K562 (cell line): ENCODE results near the gene TGFB2. TPM values are rescaled to one million over a fixed set of nuclear protein-coding genes. Genes with fewer than 3 reads are reported as not detected.

Experiments used
- ATAC-seq: fragments of 200-7000 bp; cut with Tn5 transposase; 3 replicates; pipeline ENCODE4 v1.9.1; 2020; ENCODE audit warnings: moderate library complexity
- BruUV-seq: library from RNA; stranded (reverse); fragments of 400-500 nt; replicated peaks from 2 replicates; lab custom pipeline; 2021; lab: Mats Ljungman, UMichigan
- CTCF ChIA-PET: fragments of 300-600 bp; formaldehyde crosslinking; extraction: SDS; loops from one replicate; lab custom pipeline; 2021; ENCODE audit warnings: low intra/inter-chr PET ratio; lab: Yijun Ruan, JAX
- POLR2A ChIA-PET: fragments of 300-600, 350-650 bp; sonication (Branson Sonifier 250); formaldehyde crosslinking; extraction: SDS; loops from one replicate; lab custom pipeline; 2021; ENCODE audit warnings: antibody characterized with exemption, inconsistent platforms; lab: Yijun Ruan, JAX
- DNase-seq, 4 experiments: peaks; one replicate each; pipeline versions ENCODE4 v3.0.0 to v3.0.0-alpha.2; 2011 to 2018; ENCODE audit warnings: low spot score in 3 of 4, mixed read lengths in 3 of 4; ENCODE audit errors: extremely low read depth in 1 of 4
- FAIRE-seq: peaks from 2 replicates; lab custom pipeline; 2011; peaks lifted over from hg19 to GRCh38; lab: Jason Lieb, UNC
- H2AFZ ChIP-seq: 2 replicates; pipeline ENCODE4 v1.6.0; 2011; ENCODE audit warnings: low read depth, low read length, control low read depth, inconsistent platforms
- H3K27ac ChIP-seq: fragments of 200-600 bp; 3 replicates; pipeline ENCODE4 v1.8.0; 2011; ENCODE audit warnings: low read depth, mild to moderate bottlenecking, control low read depth, inconsistent platforms, low read length, moderate library complexity, mixed read lengths; ENCODE audit errors: extremely low read depth
- H3K27me3 ChIP-seq, 2 experiments: fragments of 300-600 bp in 1 of 2; 2 replicates in 1 of 2; 3 replicates in 1 of 2; pipeline versions ENCODE4 v1.6.0 to v1.8.0; 2011; ENCODE audit warnings: inconsistent platforms in 2 of 2, low read length in 2 of 2, mild to moderate bottlenecking in 1 of 2, mixed read lengths in 1 of 2, moderate library complexity in 1 of 2; ENCODE audit not compliant: control insufficient read depth in 2 of 2, insufficient read depth in 2 of 2
- H3K36me3 ChIP-seq: fragments of 300-600 bp; 3 replicates; pipeline ENCODE4 v1.8.0; 2011; ENCODE audit warnings: mild to moderate bottlenecking, low read length, inconsistent platforms; ENCODE audit not compliant: control insufficient read depth, insufficient read depth
- H3K4me1 ChIP-seq, 2 experiments: fragments of 200-600 bp in 1 of 2; replicated peaks in 1 of 2; 2 replicates in 1 of 2; 3 replicates in 1 of 2; pipeline versions ENCODE4 v1.5.1 to v1.8.0; 2011; ENCODE audit warnings: inconsistent platforms in 2 of 2, low read length in 2 of 2, mild to moderate bottlenecking in 1 of 2, mixed read lengths in 1 of 2, moderate library complexity in 1 of 2; ENCODE audit not compliant: control insufficient read depth in 2 of 2, insufficient read depth in 2 of 2
- H3K4me2 ChIP-seq: 2 replicates; pipeline ENCODE4 v1.6.1; 2011; ENCODE audit warnings: low read length, control low read depth, inconsistent platforms, mixed read lengths; ENCODE audit not compliant: insufficient read depth
- H3K4me3 ChIP-seq: fragments of 200-600 bp; sonication (generic), shearing (Covaris generic); 2 replicates; pipeline ENCODE4 v1.5.1; 2016; ENCODE audit warnings: control low read depth, inconsistent platforms
- H3K79me2 ChIP-seq: fragments of 200-600 bp; 3 replicates; pipeline ENCODE4 v1.8.0; 2011; ENCODE audit warnings: low read length, inconsistent platforms; ENCODE audit not compliant: control insufficient read depth, insufficient read depth
- H3K9ac ChIP-seq, 2 experiments: 2 replicates each; pipeline versions ENCODE4 v1.6.0 to v1.6.1; 2011; ENCODE audit warnings: low read depth in 2 of 2, low read length in 2 of 2, control low read depth in 1 of 2, inconsistent platforms in 1 of 2, mild to moderate bottlenecking in 1 of 2, mixed read lengths in 1 of 2; ENCODE audit not compliant: insufficient read depth in 1 of 2
- H3K9me1 ChIP-seq: one replicate; pipeline ENCODE4 v1.6.0; 2011; ENCODE audit warnings: inconsistent platforms, mild to moderate bottlenecking, low read length, moderate library complexity; ENCODE audit not compliant: control insufficient read depth, insufficient read depth
- H3K9me3 ChIP-seq: replicated peaks from 2 replicates; pipeline ENCODE4 v1.5.1; 2011; ENCODE audit warnings: low read depth, low read length, inconsistent platforms; ENCODE audit not compliant: control insufficient read depth, insufficient read depth
- H4K20me1 ChIP-seq: replicated peaks from 2 replicates; pipeline ENCODE4 v1.6.1; 2011; ENCODE audit warnings: low read length, inconsistent platforms, mixed read lengths; ENCODE audit not compliant: control insufficient read depth, insufficient read depth
- ADNP ChIP-seq: fragments of 200-800 bp; sonication (Bioruptor generic); IDR thresholded peaks from 2 replicates; pipeline ENCODE4 v1.6.1; 2016; ENCODE audit warnings: missing genetic modification characterization, missing compliant biosample characterization
- ASH1L ChIP-seq: fragments of 450-650 bp; IDR thresholded peaks from 2 replicates; pipeline ENCODE4 v1.6.1; 2018; ENCODE audit warnings: borderline replicate concordance, mild to moderate bottlenecking, low read depth; ENCODE audit not compliant: partially characterized antibody
- ELF4 ChIP-seq: fragments of 450-650 bp; formaldehyde crosslinking; IDR thresholded peaks from 2 replicates; pipeline ENCODE4 v1.4.0; 2022; ENCODE audit warnings: missing genetic modification characterization
- HNRNPLL ChIP-seq: fragments of 200-400 bp; formaldehyde crosslinking; IDR thresholded peaks from 2 replicates; pipeline ENCODE4 v1.6.1; 2017; ENCODE audit warnings: low read length, low read depth, mild to moderate bottlenecking; ENCODE audit not compliant: poor library complexity, severe bottlenecking
- IRF2 ChIP-seq: sonication (generic); formaldehyde crosslinking; IDR thresholded peaks from 2 replicates; pipeline ENCODE4 v1.8.1; 2022; ENCODE audit warnings: mild to moderate bottlenecking, missing genetic modification reagents
- LEF1 ChIP-seq: fragments of 450-650 bp; IDR thresholded peaks from 2 replicates; pipeline ENCODE4 v1.6.1; 2016; ENCODE audit warnings: mild to moderate bottlenecking
- MAZ ChIP-seq, 2 experiments: fragments of 450-650 bp in 1 of 2; sonication (generic) in 1 of 2; formaldehyde crosslinking; IDR thresholded peaks in 1 of 2; conservative IDR thresholded peaks in 1 of 2; 2 replicates each; pipeline versions ENCODE4 v1.4.0 to v1.5.0; 2020; ENCODE audit warnings: mild to moderate bottlenecking in 1 of 2, missing genetic modification reagents in 1 of 2
- MCM5 ChIP-seq: fragments of 450-650 bp; IDR thresholded peaks from 2 replicates; pipeline ENCODE4 v1.6.1; 2016; ENCODE audit warnings: low read depth
- MTA3 ChIP-seq: fragments of 450-650 bp; formaldehyde crosslinking; IDR thresholded peaks from 2 replicates; pipeline ENCODE4 v1.6.1; 2017; ENCODE audit warnings: mild to moderate bottlenecking, borderline replicate concordance
- PCBP2 ChIP-seq: fragments of 200-400 bp; formaldehyde crosslinking; IDR thresholded peaks from 2 replicates; pipeline ENCODE4 v1.6.1; 2018; ENCODE audit warnings: low read length, low read depth, mild to moderate bottlenecking, moderate library complexity; ENCODE audit not compliant: poor library complexity, severe bottlenecking
- POLR3G ChIP-seq: IDR thresholded peaks from 2 replicates; pipeline ENCODE4 v1.6.1; 2011; ENCODE audit not compliant: insufficient read length, insufficient replicate concordance; ENCODE audit errors: extremely low read depth
- PRPF4 ChIP-seq: fragments of 200-400 bp; formaldehyde crosslinking; IDR thresholded peaks from one replicate; pipeline ENCODE4 v1.6.1; 2017; ENCODE audit warnings: low read length, low read depth, mild to moderate bottlenecking; ENCODE audit not compliant: insufficient read depth, poor library complexity, severe bottlenecking
- RBM22 ChIP-seq: fragments of 200-400 bp; formaldehyde crosslinking; IDR thresholded peaks from 2 replicates; pipeline ENCODE4 v1.6.1; 2018; ENCODE audit warnings: low read length, low read depth; ENCODE audit not compliant: poor library complexity, severe bottlenecking
- RNF2 ChIP-seq: sonication (generic); IDR thresholded peaks from 2 replicates; pipeline ENCODE4 v1.6.1; 2016
- TAF15 ChIP-seq: fragments of 200-400 bp; formaldehyde crosslinking; IDR thresholded peaks from 2 replicates; pipeline ENCODE4 v1.6.1; 2017; ENCODE audit warnings: mild to moderate bottlenecking, low read depth, low read length, moderate library complexity
- ZNF507 ChIP-seq: conservative IDR thresholded peaks from 2 replicates; pipeline ENCODE4 v1.6.1; 2017; ENCODE audit warnings: missing genetic modification characterization, missing compliant biosample characterization
- WGBS: fragments of 100-300 bp; shearing (Covaris generic); methylation state at CpG from one replicate; pipeline ENCODE4 v1.1.6; 2016; ENCODE audit warnings: low coverage, mixed read lengths; ENCODE audit not compliant: insufficient coverage; ENCODE audit errors: missing lambda C conversion rate; 5-methylcytosine and 5-hydroxymethylcytosine counted together
- in situ Hi-C: fragments of 300-500 bp; cut with MboI; formaldehyde crosslinking; loops from 4 replicates; pipeline ENCODE4 v1.15.0; 2018; ENCODE audit warnings: inconsistent platforms, mixed read lengths
- intact Hi-C: fragments of 100-400 bp; cut with micrococcal nuclease; formaldehyde crosslinking; loops from 2 replicates; pipeline ENCODE4 v1.14.2; 2022
- polyA plus RNA-seq, 8 experiments: library from polyadenylated mRNA; depleted of rRNA in 4 of 8; stranded (reverse) in 5 of 8; unstranded in 3 of 8; fragments of >200 nt; fragmentation: Nextera tagmentation in 2 of 8; fragmentation: Illumina TruSeq in 1 of 8; extraction: Ambion mirVana in 2 of 8; extraction: Trizol in 1 of 8; gene quantifications; 2 replicates each; pipeline versions ENCODE4 v1.2.1 to v1.2.3, GENCODE V29; 2011 to 2014; ENCODE audit warnings: inconsistent platforms in 1 of 8, missing spikeins in 1 of 8
- total RNA-seq, 7 experiments: library from RNA; depleted of rRNA in 6 of 7; stranded (reverse); fragments of >200 nt in 6 of 7; fragmentation: Illumina TruSeq in 2 of 7; extraction: Trizol in 2 of 7; gene quantifications; 2 replicates each; pipeline versions ENCODE4 v1.2.1 to v1.2.3, GENCODE V29; 2011 to 2021; ENCODE audit warnings: low replicate concordance in 1 of 7
- TF ChIP-seq, protein P1 (sequence below): IDR thresholded peaks from 2 replicates; pipeline ENCODE4 v1.6.1; 2011; ENCODE audit not compliant: insufficient read length; ENCODE audit errors: extremely low read depth
- TF ChIP-seq, protein P2 (sequence below): fragments of 250-450 bp; sonication (Bioruptor Pico); IDR thresholded peaks from 2 replicates; pipeline ENCODE4 v1.8.0; 2022; ENCODE audit warnings: inconsistent platforms, mild to moderate bottlenecking, moderate library complexity, borderline replicate concordance
- TF ChIP-seq, protein P3 (sequence below): fragments of 200-800 bp; sonication (Bioruptor generic); IDR thresholded peaks from 2 replicates; pipeline ENCODE4 v1.6.1; 2017; ENCODE audit warnings: missing genetic modification characterization, missing compliant biosample characterization
- TF ChIP-seq, protein P4 (sequence below): sonication (generic); formaldehyde crosslinking; IDR thresholded peaks from 2 replicates; pipeline ENCODE4 v1.9.0; 2022; ENCODE audit warnings: mild to moderate bottlenecking, missing genetic modification reagents

TGFB2 gene
- total and polyA plus RNA-seq, 9 of the 15 experiments (the other 6 are each of a cell fraction or from before 2014, with no cell fraction given): 0.03 to 0.41 (median 0.11) TPM; not detected in 3

DNA sequence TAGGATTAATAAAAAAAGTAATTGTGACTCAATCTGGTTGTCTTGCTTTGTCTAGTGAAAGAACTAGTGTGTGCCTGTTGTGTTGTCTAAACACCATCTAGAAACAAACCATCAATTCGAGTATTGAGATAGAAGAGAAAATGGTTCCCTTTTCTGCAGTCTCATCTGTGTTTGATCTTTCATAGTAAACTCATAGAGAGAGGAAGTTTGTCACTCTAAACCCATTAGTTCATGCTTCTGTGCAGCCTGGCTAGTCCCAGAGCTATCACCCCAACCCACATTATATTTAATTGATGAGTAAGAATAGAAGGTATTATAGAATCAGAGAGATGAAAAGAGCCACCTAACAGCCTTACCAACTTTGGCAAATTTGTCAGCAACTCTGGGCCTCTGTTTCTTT lies 99.5 kb downstream of the TGFB2 start:
- no peak for ATAC-seq
- no peak for DNase-seq
- H3K4me2 ChIP-seq: no peak overlapping the region
- H2AFZ ChIP-seq: no peak overlapping the region
- in situ Hi-C loops: no loop called here
- whole genome bisulfite sequencing: 0% methylated on average over 1 of the region's 1 CpG
- intact Hi-C loops: no loop called here
- peaks cover 1 to 4% of the 10 kb centered on the region in 2 experiments; a peak in 2 of 5 replicates for H3K27me3 ChIP-seq
- no peaks in the 10 kb centered on the region for H3K36me3 ChIP-seq
- POLR2A ChIA-PET: interaction anchor here (1.0 kb wide), 1 partner anchor 868 kb away, joined by 3 read pairs; no protein-coding TSS in a partner anchor
- TF ChIP-seq IRF2 (CRISPR knock-in tag) (no peak), ASH1L (no peak), PRPF4 (no peak), HNRNPLL (no peak), PCBP2 (no peak), MCM5 (no peak), MAZ (CRISPR knock-in tag; conservative IDR thresholded peaks at IDR 0.05 in 1 of 2, IDR thresholded peaks at IDR 0.05 in 1 of 2) (no peak), MTA3 (no peak), RBM22 (no peak), ADNP (no peak), LEF1 (no peak), POLR3G (no peak), ZNF507 (no peak), ELF4 (CRISPR knock-in tag) (no peak), RNF2 (no peak), TAF15 (no peak)
- TF ChIP-seq, protein P1, sequence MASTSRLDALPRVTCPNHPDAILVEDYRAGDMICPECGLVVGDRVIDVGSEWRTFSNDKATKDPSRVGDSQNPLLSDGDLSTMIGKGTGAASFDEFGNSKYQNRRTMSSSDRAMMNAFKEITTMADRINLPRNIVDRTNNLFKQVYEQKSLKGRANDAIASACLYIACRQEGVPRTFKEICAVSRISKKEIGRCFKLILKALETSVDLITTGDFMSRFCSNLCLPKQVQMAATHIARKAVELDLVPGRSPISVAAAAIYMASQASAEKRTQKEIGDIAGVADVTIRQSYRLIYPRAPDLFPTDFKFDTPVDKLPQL: no peak
- TF ChIP-seq, protein P2, sequence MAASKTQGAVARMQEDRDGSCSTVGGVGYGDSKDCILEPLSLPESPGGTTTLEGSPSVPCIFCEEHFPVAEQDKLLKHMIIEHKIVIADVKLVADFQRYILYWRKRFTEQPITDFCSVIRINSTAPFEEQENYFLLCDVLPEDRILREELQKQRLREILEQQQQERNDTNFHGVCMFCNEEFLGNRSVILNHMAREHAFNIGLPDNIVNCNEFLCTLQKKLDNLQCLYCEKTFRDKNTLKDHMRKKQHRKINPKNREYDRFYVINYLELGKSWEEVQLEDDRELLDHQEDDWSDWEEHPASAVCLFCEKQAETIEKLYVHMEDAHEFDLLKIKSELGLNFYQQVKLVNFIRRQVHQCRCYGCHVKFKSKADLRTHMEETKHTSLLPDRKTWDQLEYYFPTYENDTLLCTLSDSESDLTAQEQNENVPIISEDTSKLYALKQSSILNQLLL (CRISPR knock-in tag): no peak
- TF ChIP-seq, protein P3, sequence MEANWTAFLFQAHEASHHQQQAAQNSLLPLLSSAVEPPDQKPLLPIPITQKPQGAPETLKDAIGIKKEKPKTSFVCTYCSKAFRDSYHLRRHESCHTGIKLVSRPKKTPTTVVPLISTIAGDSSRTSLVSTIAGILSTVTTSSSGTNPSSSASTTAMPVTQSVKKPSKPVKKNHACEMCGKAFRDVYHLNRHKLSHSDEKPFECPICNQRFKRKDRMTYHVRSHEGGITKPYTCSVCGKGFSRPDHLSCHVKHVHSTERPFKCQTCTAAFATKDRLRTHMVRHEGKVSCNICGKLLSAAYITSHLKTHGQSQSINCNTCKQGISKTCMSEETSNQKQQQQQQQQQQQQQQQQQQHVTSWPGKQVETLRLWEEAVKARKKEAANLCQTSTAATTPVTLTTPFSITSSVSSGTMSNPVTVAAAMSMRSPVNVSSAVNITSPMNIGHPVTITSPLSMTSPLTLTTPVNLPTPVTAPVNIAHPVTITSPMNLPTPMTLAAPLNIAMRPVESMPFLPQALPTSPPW (CRISPR knock-in tag): no peak
- TF ChIP-seq, protein P4, sequence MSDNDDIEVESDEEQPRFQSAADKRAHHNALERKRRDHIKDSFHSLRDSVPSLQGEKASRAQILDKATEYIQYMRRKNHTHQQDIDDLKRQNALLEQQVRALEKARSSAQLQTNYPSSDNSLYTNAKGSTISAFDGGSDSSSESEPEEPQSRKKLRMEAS (CRISPR knock-in tag): no peak
- TF ChIP-seq, all 486 proteins: peak for 0
- H3K79me2 ChIP-seq: no peaks in the 10 kb centered on the region
- no peaks in the 10 kb centered on the region for H3K4me1 ChIP-seq
- no peak overlapping the region for H3K4me3 ChIP-seq
- H3K9me1 ChIP-seq: no peaks in the 10 kb centered on the region
- no TSS peak for BruUV-seq
- CTCF ChIA-PET: no interaction called here
- no peak overlapping the region for H3K27ac ChIP-seq
- H3K9me3 ChIP-seq: no peaks in the 10 kb centered on the region
- no peaks in the 10 kb centered on the region for H4K20me1 ChIP-seq
- no peak for FAIRE-seq
- H3K9ac ChIP-seq: no peak overlapping the region
